GM10266 (cell line): Measurements from ENCODE around the gene AFAP1L2.

Experiments used
- DNase-seq: peaks from one replicate; pipeline ENCODE4 v3.0.0; 2012; ENCODE audit errors: extremely low spot score
- CTCF ChIP-seq: IDR thresholded peaks from 2 replicates; pipeline ENCODE4 v1.5.1; 2012; ENCODE audit warnings: mild to moderate bottlenecking, low read depth; ENCODE audit not compliant: control insufficient read depth, insufficient read depth; ENCODE audit errors: missing control alignments

Gene AFAP1L2

GRCh38 chr10:114320249-114321116 is 83.8 kb downstream of the AFAP1L2 start:
- no peak for DNase-seq
- no peak for TF ChIP-seq CTCF

- no peak for TF ChIP-seq CTCF
- DNase-seq, result no peak
Measured at GRCh38 chr10:114319406-114320248, 84.7 kb downstream of the AFAP1L2 start.

GRCh38 chr10:114316744-114317143 is 87.6 kb downstream of the AFAP1L2 start:
- DNase-seq, result no peak
- TF ChIP-seq CTCF, result no peak

GRCh38 chr10:114315566-114316420 is 88.5 kb downstream of the AFAP1L2 start:
- DNase-seq, result no peak
- no peak for TF ChIP-seq CTCF

- TF ChIP-seq CTCF, result no peak
- no peak for DNase-seq
Measured at GRCh38 chr10:114313866-114314265, 90.4 kb downstream of the AFAP1L2 start.

- TF ChIP-seq CTCF, result no peak
- no peak for DNase-seq
Measured at GRCh38 chr10:114313139-114313538, 91.2 kb downstream of the AFAP1L2 start.
